HEK293 (cell line): ENCODE measurements around the gene DYTN.

Source experiments
- EGR2 ChIP-seq: fragments of 450-650 bp; formaldehyde crosslinking; IDR thresholded peaks from 2 replicates; pipeline ENCODE4 v1.5.1; 2016; ENCODE audit warnings: low read depth, missing biosample characterization, missing genetic modification characterization
- KLF16 ChIP-seq: fragments of 450-650 bp; formaldehyde crosslinking; IDR thresholded peaks from 2 replicates; pipeline ENCODE4 v1.5.1; 2017; ENCODE audit warnings: missing biosample characterization, missing genetic modification characterization
- KLF9 ChIP-seq: fragments of 450-650 bp; formaldehyde crosslinking; IDR thresholded peaks from 2 replicates; pipeline ENCODE4 v1.5.1; 2016; ENCODE audit warnings: missing biosample characterization, missing genetic modification characterization, low read depth
- OVOL3 ChIP-seq: fragments of 450-650 bp; formaldehyde crosslinking; IDR thresholded peaks from 2 replicates; pipeline ENCODE4 v1.5.1; 2016; ENCODE audit warnings: missing biosample characterization, missing genetic modification characterization
- PRDM6 ChIP-seq: fragments of 450-650 bp; formaldehyde crosslinking; IDR thresholded peaks from 2 replicates; pipeline ENCODE4 v1.5.1; 2017; ENCODE audit warnings: missing biosample characterization, missing genetic modification characterization
- REST ChIP-seq: fragments of 450-650 bp; formaldehyde crosslinking; IDR thresholded peaks from 2 replicates; pipeline ENCODE4 v1.5.1; 2016; ENCODE audit warnings: missing biosample characterization, missing genetic modification characterization
- SCRT1 ChIP-seq: fragments of 450-650 bp; formaldehyde crosslinking; IDR thresholded peaks from 2 replicates; pipeline ENCODE4 v1.5.1; 2016; ENCODE audit warnings: missing biosample characterization, missing genetic modification characterization, borderline replicate concordance
- SP7 ChIP-seq: fragments of 450-650 bp; formaldehyde crosslinking; IDR thresholded peaks from 2 replicates; pipeline ENCODE4 v1.5.1; 2016; ENCODE audit warnings: missing biosample characterization, missing genetic modification characterization
- TRIM28 ChIP-seq: IDR thresholded peaks from 2 replicates; pipeline ENCODE4 v1.6.1; 2011; ENCODE audit warnings: low read length, control low read depth, borderline replicate concordance
- ZBTB48 ChIP-seq: fragments of 450-650 bp; formaldehyde crosslinking; IDR thresholded peaks from 2 replicates; pipeline ENCODE4 v1.5.1; 2016; ENCODE audit warnings: missing biosample characterization, missing genetic modification characterization
- ZFP41 ChIP-seq: fragments of 450-650 bp; formaldehyde crosslinking; IDR thresholded peaks from 2 replicates; pipeline ENCODE4 v1.5.1; 2016; ENCODE audit warnings: missing biosample characterization, missing genetic modification characterization, borderline replicate concordance
- ZNF132 ChIP-seq: fragments of 450-650 bp; formaldehyde crosslinking; IDR thresholded peaks from 2 replicates; pipeline ENCODE4 v1.5.1; 2017; ENCODE audit warnings: missing biosample characterization, missing genetic modification characterization, borderline replicate concordance
- ZNF133 ChIP-seq: fragments of 450-650 bp; formaldehyde crosslinking; IDR thresholded peaks from 2 replicates; pipeline ENCODE4 v1.5.1; 2016; ENCODE audit warnings: missing biosample characterization, missing genetic modification characterization
- ZNF140 ChIP-seq: fragments of 450-650 bp; formaldehyde crosslinking; IDR thresholded peaks from 2 replicates; pipeline ENCODE4 v1.5.1; 2016; ENCODE audit warnings: missing biosample characterization, missing genetic modification characterization
- ZNF169 ChIP-seq: fragments of 450-650 bp; formaldehyde crosslinking; IDR thresholded peaks from 2 replicates; pipeline ENCODE4 v1.5.1; 2016; ENCODE audit warnings: missing biosample characterization, missing genetic modification characterization
- ZNF175 ChIP-seq: fragments of 450-650 bp; formaldehyde crosslinking; IDR thresholded peaks from 2 replicates; pipeline ENCODE4 v1.5.1; 2016; ENCODE audit warnings: missing biosample characterization, missing genetic modification characterization
- ZNF423 ChIP-seq: fragments of 450-650 bp; formaldehyde crosslinking; IDR thresholded peaks from 2 replicates; pipeline ENCODE4 v1.5.1; 2016; ENCODE audit warnings: missing biosample characterization, missing genetic modification characterization
- ZNF501 ChIP-seq: fragments of 450-650 bp; formaldehyde crosslinking; IDR thresholded peaks from 2 replicates; pipeline ENCODE4 v1.5.1; 2016; ENCODE audit warnings: missing biosample characterization, missing genetic modification characterization
- ZNF518A ChIP-seq: fragments of 450-650 bp; formaldehyde crosslinking; conservative IDR thresholded peaks from 2 replicates; pipeline ENCODE4 v1.5.1; 2016; ENCODE audit warnings: low read depth, missing biosample characterization, missing genetic modification characterization
- ZNF560 ChIP-seq: fragments of 450-650 bp; formaldehyde crosslinking; IDR thresholded peaks from 2 replicates; pipeline ENCODE4 v1.5.1; 2017; ENCODE audit warnings: missing biosample characterization, missing genetic modification characterization, borderline replicate concordance
- ZNF561 ChIP-seq: fragments of 450-650 bp; IDR thresholded peaks from 2 replicates; pipeline ENCODE4 v1.5.1; 2018; ENCODE audit warnings: missing biosample characterization, missing genetic modification characterization, borderline replicate concordance
- ZNF600 ChIP-seq: fragments of 450-650 bp; formaldehyde crosslinking; IDR thresholded peaks from 2 replicates; pipeline ENCODE4 v1.5.1; 2016; ENCODE audit warnings: missing biosample characterization, missing genetic modification characterization
- ZNF692 ChIP-seq: fragments of 450-650 bp; formaldehyde crosslinking; IDR thresholded peaks from 2 replicates; pipeline ENCODE4 v1.5.1; 2016; ENCODE audit warnings: missing biosample characterization, missing genetic modification characterization
- ZNF707 ChIP-seq: fragments of 450-650 bp; formaldehyde crosslinking; IDR thresholded peaks from 2 replicates; pipeline ENCODE4 v1.5.1; 2016; ENCODE audit warnings: missing biosample characterization, missing genetic modification characterization
- ZNF76 ChIP-seq: fragments of 450-650 bp; formaldehyde crosslinking; IDR thresholded peaks from 2 replicates; pipeline ENCODE4; 2016; ENCODE audit warnings: low read depth, missing biosample characterization, missing genetic modification characterization, borderline replicate concordance
- ZNF791 ChIP-seq: fragments of 450-650 bp; formaldehyde crosslinking; IDR thresholded peaks from 2 replicates; pipeline ENCODE4 v1.5.1; 2016; ENCODE audit warnings: missing biosample characterization, missing genetic modification characterization
- ZSCAN5A ChIP-seq: fragments of 450-650 bp; formaldehyde crosslinking; IDR thresholded peaks from 2 replicates; pipeline ENCODE4 v1.5.1; 2016; ENCODE audit warnings: missing biosample characterization, missing genetic modification characterization

DYTN gene

GRCh38 chr2:206765242-206766056 is 47.3 kb upstream of the DYTN start, which contains the start of the genes FASTKD2 and MDH1B (continued):
- no peak for TF ChIP-seq PRDM6 (tag by site-specific recombination)
- peak; percentile 96 for TF ChIP-seq ZNF692 (tag by site-specific recombination)
- 0 out of 2 replicates have a peak, but pooled peaks have one; percentile 60 for TF ChIP-seq ZNF501 (tag by site-specific recombination)
- no peak for TF ChIP-seq ZNF791 (tag by site-specific recombination)
- TF ChIP-seq OVOL3 (tag by site-specific recombination) = no peak
- TF ChIP-seq ZNF133 (tag by site-specific recombination) = no peak
- no peak for TF ChIP-seq ZNF560
- no peak for TF ChIP-seq ZSCAN5A (tag by site-specific recombination)
- TF ChIP-seq ZNF169 (tag by site-specific recombination) = no peak
- TF ChIP-seq ZNF175 = no peak
- TF ChIP-seq ZNF423 = no peak
- no peak for TF ChIP-seq ZNF140 (tag by site-specific recombination)
- TF ChIP-seq ZNF600 (tag by site-specific recombination) = 0 out of 2 replicates have a peak, but pooled peaks have one; percentile 43
- TF ChIP-seq EGR2 (tag by site-specific recombination) = no peak
- TF ChIP-seq KLF16 (tag by site-specific recombination) = no peak
- no peak for TF ChIP-seq ZNF707 (tag by site-specific recombination)
- TF ChIP-seq ZNF76 (tag by site-specific recombination) = peak; percentile 3; the same call in 1 of the 2 replicates
- TF ChIP-seq ZNF561 (tag by site-specific recombination) = no peak; the same call in 1 of the 2 replicates
- TF ChIP-seq ZBTB48 (tag by site-specific recombination) = no peak
- no peak for TF ChIP-seq KLF9 (tag by site-specific recombination)
- TF ChIP-seq ZFP41 = no peak
- peak; percentile 54 for TF ChIP-seq ZNF518A (tag by site-specific recombination)
- TF ChIP-seq SP7 (tag by site-specific recombination) = peak; percentile 39; the same call in 1 of the 2 replicates
- no peak for TF ChIP-seq REST (tag by site-specific recombination)
- no peak for TF ChIP-seq SCRT1 (tag by site-specific recombination)
- 0 out of 2 replicates have a peak, but pooled peaks have one; percentile 47 for TF ChIP-seq TRIM28
- no peak for TF ChIP-seq ZNF132
